H1 (cell line): ENCODE data around the gene GPM6B. TPM values are rescaled to one million over a fixed set of nuclear protein-coding genes. Genes with fewer than 3 reads are reported as not detected.

Source experiments
- RXRA ChIP-seq: IDR thresholded peaks from 2 replicates; pipeline ENCODE4 v1.6.1; 2011; ENCODE audit warnings: low read depth, mild to moderate bottlenecking, low read length, moderate library complexity; ENCODE audit not compliant: insufficient read depth
- SP4 ChIP-seq: IDR thresholded peaks from 2 replicates; pipeline ENCODE4 v1.6.1; 2012; ENCODE audit warnings: low read length, inconsistent platforms
- polyA plus RNA-seq, 7 experiments: library from polyadenylated mRNA; depleted of rRNA in 3 of 7; stranded (reverse) in 5 of 7; unstranded in 2 of 7; fragments of >200 nt in 5 of 7; fragments of 200-250 nt in 2 of 7; gene quantifications; 1 replicate in 5 of 7; 2 replicates in 1 of 7; 4 replicates in 1 of 7; pipeline versions ENCODE4 v1.2.1 to v1.2.3, GENCODE V29; 2011 to 2013; ENCODE audit warnings: missing spikeins in 2 of 7, mixed read lengths in 2 of 7
- total RNA-seq: library from RNA; stranded (reverse); fragmentation: NEBNext Ultra II Directional; extraction: Animal tissue kit (Norgen Biotek cat#: 25700); gene quantifications from 2 replicates; pipeline ENCODE4 v1.2.1, GENCODE V29; 2021

The GPM6B gene
- total and polyA plus RNA-seq, 2 of the 8 experiments (the other 6 are each of a cell fraction or from before 2014, with no cell fraction given), result 132 to 175 TPM

GRCh38 chrX:13852001-13852695, 35.3 kb upstream of the GPM6B start (continued):
- no peak for TF ChIP-seq RXRA
- no peak for TF ChIP-seq SP4
